Measurements from ENCODE around the gene CRKL.
"Not testable (repeated sequence)": the region's sequence is repeated elsewhere in the genome, so short reads cannot be mapped to it uniquely, and the experiment has no call there.

The CRKL gene

GRCh38 chr22:20903093-20903492 is 14.1 kb upstream of the CRKL start:
- TF ChIP-seq CTCF (IDR thresholded peaks at IDR 0.05; ENCODE audit: low read depth, low read length) = no peak
- H3K4me3 ChIP-seq (ENCODE audit: low read depth, low read length) = no peak overlapping the region

- no peak for TF ChIP-seq CTCF (IDR thresholded peaks at IDR 0.05; ENCODE audit: low read depth, low read length)
- H3K4me3 ChIP-seq (ENCODE audit: low read depth, low read length) = no peak overlapping the region
These were observed 12.9 kb upstream of the CRKL start for GRCh38 chr22:20904008-20904979.

- no peak overlapping the region for H3K4me3 ChIP-seq (ENCODE audit: low read depth, low read length)
- TF ChIP-seq CTCF (IDR thresholded peaks at IDR 0.05; ENCODE audit: low read depth, low read length) = no peak
These were observed 12.2 kb upstream of the CRKL start for GRCh38 chr22:20904980-20905355.

GRCh38 chr22:20905415-20906386 is 11.5 kb upstream of the CRKL start:
- no peak for TF ChIP-seq CTCF (IDR thresholded peaks at IDR 0.05; ENCODE audit: low read depth, low read length)

GRCh38 chr22:20906387-20906767 is 10.8 kb upstream of the CRKL start:
- no peak overlapping the region for H3K4me3 ChIP-seq (ENCODE audit: low read depth, low read length)
- no peak for TF ChIP-seq CTCF (IDR thresholded peaks at IDR 0.05; ENCODE audit: low read depth, low read length)

More at GRCh38 chr22:20905415-20906386, 11.5 kb upstream of the CRKL start:
- no peak overlapping the region for H3K4me3 ChIP-seq (ENCODE audit: low read depth, low read length)

GRCh38 chr22:20908717-20909116 is 8.5 kb upstream of the CRKL start:
- not testable (repeated sequence) for H3K4me3 ChIP-seq (ENCODE audit: low read depth, low read length)

GRCh38 chr22:20909543-20910303 is 7.5 kb upstream of the CRKL start:
- H3K4me3 ChIP-seq (ENCODE audit: low read depth, low read length) = no peak overlapping the region
- no peak for TF ChIP-seq CTCF (IDR thresholded peaks at IDR 0.05; ENCODE audit: low read depth, low read length)
